ENCODE measurements around the gene SUV39H1.
A peak's percentile ranks its signal among the peaks of the same experiment; 100 is the strongest.

The SUV39H1 gene

GRCh38 chrX:48709522-48710112, 13.1 kb downstream of the SUV39H1 start:
- H3K4me3 ChIP-seq (ENCODE audit: low read length): no peak overlapping the region
- DNase-seq (ENCODE audit: low read depth): no peak
- TF ChIP-seq, protein P1, sequence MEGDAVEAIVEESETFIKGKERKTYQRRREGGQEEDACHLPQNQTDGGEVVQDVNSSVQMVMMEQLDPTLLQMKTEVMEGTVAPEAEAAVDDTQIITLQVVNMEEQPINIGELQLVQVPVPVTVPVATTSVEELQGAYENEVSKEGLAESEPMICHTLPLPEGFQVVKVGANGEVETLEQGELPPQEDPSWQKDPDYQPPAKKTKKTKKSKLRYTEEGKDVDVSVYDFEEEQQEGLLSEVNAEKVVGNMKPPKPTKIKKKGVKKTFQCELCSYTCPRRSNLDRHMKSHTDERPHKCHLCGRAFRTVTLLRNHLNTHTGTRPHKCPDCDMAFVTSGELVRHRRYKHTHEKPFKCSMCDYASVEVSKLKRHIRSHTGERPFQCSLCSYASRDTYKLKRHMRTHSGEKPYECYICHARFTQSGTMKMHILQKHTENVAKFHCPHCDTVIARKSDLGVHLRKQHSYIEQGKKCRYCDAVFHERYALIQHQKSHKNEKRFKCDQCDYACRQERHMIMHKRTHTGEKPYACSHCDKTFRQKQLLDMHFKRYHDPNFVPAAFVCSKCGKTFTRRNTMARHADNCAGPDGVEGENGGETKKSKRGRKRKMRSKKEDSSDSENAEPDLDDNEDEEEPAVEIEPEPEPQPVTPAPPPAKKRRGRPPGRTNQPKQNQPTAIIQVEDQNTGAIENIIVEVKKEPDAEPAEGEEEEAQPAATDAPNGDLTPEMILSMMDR (conservative IDR thresholded peaks at IDR 0.05; ENCODE audit: low read length): no peak

GRCh38 chrX:48711162-48711928, 14.8 kb downstream of the SUV39H1 start:
- no peak overlapping the region for H3K4me3 ChIP-seq (ENCODE audit: low read length)
- DNase-seq (ENCODE audit: low read depth): no peak
- TF ChIP-seq, protein P1 (conservative IDR thresholded peaks at IDR 0.05; ENCODE audit: low read length): no peak

DNA sequence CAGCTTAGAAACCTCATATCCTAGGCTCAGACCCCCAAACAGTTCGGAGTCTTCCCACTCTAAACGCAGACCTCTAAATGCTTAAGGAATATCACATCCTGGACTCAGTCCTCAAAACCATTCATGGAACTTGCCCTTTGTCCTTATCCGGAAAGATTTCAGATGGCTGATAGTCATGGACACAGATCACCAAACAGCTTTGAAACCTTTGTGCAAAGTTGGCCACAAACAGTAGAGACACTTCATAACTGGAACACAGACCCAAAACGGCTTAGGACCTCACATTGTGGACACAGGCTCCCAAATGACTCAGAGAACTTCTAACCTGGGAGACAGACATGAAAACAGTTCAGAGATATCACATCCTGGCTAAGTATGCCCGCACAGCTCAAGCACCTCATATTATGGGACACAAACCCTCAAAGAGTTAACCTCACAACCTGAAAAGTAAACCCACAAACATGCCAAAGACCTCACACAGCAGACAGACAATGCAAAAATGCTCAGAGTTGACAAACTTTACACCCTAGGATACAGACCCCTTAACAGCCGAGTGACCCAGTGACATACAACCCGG, 15.5 kb downstream of the SUV39H1 start:
- TF ChIP-seq, protein P1 (conservative IDR thresholded peaks at IDR 0.05; ENCODE audit: low read length): no peak
- H3K4me3 ChIP-seq (ENCODE audit: low read length): no peak overlapping the region
- DNase-seq (ENCODE audit: low read depth): no peak

GRCh38 chrX:48713847-48714246, 17.3 kb downstream of the SUV39H1 start:
- TF ChIP-seq, protein P1 (conservative IDR thresholded peaks at IDR 0.05; ENCODE audit: low read length): no peak
- H3K4me3 ChIP-seq (ENCODE audit: low read length): no peak overlapping the region
- DNase-seq (ENCODE audit: low read depth): no peak

DNA sequence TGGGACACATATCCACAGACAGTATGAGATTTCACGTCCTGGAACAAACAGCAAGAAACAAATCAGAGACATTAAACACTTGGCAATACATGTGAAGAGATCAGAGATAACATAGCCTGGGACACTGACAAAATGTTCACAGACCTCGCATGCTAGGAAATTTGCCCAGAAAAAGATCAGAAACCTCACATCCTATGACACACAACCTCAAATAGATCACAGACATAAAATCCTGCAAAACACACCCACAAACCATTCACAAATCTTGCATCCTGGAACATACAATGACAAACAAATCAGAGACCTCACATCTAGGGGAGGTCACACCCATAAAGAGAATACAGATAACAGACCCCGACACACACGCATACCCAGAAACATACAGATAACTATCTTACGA, 18.0 kb downstream of the SUV39H1 start:
- H3K4me3 ChIP-seq (ENCODE audit: low read length): no peak overlapping the region
- peak; percentile 33 for DNase-seq (ENCODE audit: low read depth)
- TF ChIP-seq, protein P1 (conservative IDR thresholded peaks at IDR 0.05; ENCODE audit: low read length): no peak

DNA sequence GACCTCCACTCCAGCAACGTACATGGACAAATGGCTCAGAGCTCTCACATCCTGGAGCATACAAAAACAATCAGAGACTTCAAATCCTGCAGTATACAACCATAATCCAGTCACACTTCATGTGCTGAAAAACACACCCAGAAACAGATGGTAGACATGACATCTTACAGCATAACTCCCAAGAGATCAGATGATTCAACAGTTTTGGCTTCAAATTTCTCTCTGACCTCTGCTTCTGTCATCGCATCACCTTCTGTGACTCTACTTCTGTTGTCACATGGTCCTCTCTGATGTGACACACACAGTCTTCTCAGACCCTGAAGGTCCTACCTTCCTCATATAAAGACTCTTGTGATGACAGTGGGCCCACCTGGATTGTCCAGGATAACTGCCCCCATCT, 18.5 kb downstream of the SUV39H1 start:
- TF ChIP-seq, protein P1 (conservative IDR thresholded peaks at IDR 0.05; ENCODE audit: low read length): no peak
- peak; percentile 69 for DNase-seq (ENCODE audit: low read depth)
- H3K4me3 ChIP-seq (ENCODE audit: low read length): no peak overlapping the region

Measured in AG10803 (cell line).